Measurements from ENCODE around the gene MBNL2.
"Not testable (repeated sequence)": the region's sequence is repeated elsewhere in the genome, so short reads cannot be mapped to it uniquely, and the experiment has no call there.

The MBNL2 gene

DNA sequence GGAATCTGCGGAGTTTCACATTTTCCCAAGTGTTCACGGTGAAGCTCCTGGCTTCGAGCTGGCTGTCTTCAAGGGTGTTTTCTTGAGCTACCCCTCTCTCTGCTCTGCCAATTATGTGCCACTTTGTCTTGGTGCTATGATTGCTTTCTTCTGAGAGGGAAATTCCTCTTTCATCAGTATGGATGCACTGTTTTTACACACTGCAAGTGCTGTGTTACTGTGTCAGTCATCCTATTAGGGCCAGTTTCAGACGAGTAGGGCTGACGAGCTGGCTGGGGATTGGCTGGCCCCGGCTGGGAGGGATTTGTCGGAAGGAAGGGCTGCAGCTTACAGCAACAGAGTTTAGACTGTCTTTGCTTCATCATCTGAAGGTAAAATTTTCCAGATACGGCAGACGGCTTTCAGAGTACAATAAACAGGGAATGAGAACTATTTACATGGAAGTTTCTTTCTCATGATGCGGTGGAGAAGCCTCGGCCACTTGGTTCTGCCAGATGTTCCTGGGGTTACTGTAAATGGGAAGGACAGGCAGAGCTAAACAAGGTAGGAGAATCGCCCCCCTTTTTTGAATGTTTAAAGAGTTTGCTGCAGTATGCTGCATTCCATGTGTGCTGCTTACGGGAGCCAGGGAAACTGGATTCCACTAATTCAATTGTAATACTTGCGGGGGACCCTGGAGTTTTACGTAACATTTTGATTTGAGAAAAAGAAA is at the start of gene MBNL2:
Gene MBNL2, plus strand, starts transcription at position 345 of the 712 bp plus-strand sequence. CDS start 53,903 bp downstream, outside the sequence.
- peak; percentile 85 for DNase-seq

DNA sequence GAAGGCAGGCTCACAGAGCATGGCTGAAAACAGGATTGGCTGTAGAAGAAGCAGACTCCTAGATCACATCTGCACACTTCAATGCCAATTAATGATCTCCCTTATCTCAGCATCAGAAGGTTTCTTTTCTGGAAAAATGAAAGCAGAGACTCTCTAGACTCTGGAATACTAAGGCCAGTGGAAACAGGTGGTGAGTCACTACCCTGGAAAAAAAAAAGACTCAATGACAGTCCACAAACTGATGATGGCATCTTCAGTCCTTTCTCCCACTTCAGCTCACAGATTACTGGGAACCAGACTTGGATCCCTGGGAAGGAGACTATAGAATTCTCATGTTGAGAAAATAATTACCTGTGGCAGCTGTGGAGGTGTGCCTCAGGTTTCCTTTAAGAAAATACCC is 47.5 kb upstream of the MBNL2 start:
- DNase-seq: no peak

- DNase-seq: no peak
These were observed 47.1 kb upstream of the MBNL2 start for GRCh38 chr13:97175041-97175440.

DNA sequence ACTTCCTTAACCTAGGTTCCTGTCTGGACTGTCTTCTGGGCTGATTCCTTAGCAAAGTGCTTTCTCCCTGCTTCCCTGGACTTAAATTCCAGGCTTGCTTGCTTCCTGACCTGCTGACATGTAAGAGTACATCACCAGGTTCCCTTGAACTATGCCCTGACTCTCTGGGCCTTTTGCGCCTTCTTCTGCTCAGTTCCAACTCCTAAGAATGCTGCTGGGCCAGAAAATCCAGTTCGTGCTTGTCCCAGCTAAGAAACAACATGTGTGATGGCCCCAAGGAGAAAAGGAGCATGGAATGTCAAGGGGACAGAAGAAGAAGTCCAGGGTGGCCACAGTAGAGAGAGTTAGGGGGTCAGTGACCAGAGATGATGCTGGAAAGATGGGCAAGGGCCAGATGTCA is 42.6 kb upstream of the MBNL2 start:
- DNase-seq: no peak

DNA sequence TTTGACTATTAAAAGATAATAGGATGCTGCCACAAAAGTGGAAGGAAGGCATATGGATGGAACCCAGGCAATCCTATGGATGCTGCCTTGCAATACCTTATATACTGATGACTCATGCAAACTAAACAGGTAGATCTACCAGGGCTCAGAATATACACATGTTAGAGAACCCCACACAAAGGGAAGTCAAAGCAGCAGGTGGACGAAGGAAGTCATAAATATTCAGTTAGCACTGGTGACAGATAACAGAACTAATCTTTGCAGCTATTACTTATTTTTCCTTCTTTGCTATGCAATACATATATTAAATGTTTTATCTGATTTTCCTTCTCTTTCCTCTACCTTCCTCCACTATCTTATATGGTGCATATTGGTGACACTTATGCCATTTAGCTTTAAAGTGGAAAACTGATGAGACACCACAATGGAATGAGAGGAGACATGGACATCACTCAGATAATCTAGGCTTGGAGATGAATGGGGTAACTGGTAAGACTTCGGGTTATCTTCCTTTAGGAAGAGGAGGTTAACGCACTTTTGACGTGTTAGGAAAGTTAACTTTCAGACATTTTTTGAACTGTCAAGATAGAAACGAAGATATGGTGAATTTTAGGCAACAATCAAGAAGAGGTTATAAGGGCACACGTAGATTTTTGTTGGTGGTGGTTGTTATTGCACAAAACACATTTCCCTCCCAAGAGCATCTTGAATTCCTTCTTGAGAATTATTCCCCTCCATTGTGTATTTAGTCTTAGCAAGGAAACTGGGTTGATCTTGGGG is 39.8 kb upstream of the MBNL2 start:
- no peak for DNase-seq

DNA sequence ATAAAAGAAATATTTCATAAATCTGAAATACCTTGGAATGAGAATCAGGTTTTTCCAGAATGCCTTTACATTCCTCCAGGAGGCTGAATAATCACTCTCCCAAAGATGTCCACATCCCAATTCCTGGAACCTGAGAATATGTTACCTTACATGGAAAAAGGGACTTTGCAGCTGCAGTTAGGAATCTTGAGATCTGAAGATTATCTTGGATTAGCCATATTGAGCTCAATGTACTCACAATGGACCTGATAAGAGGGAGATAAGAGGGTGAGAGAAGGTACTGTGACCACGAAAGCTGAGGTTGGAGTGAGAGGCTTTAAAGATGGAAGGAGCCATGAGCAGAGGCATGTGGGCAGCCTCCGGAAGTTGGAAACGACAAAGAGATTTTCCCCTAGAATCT is 36.8 kb upstream of the MBNL2 start:
- no peak for DNase-seq

DNA sequence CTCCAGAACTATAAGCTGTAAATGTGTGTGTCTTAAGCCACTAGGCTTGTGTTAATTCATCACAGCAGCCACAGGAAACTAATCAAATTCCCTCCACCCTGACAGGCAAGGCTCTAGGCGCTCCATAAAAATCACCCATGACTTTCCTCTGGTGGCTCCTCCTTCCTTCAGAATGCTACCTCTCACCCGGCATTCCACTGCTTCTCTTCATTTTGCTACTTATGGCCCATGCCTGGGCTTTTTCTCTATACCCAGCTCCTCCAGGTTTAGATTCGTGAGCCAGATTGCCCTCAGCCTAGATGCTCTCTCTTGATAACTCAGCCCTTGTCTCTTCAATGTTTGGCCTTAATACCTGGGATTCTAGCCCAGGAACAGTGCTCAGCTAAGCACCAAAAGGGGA is 36.4 kb upstream of the MBNL2 start:
- DNase-seq: no peak

- DNase-seq: no peak
These were observed 33.9 kb upstream of the MBNL2 start for GRCh38 chr13:97188207-97188606.

DNA sequence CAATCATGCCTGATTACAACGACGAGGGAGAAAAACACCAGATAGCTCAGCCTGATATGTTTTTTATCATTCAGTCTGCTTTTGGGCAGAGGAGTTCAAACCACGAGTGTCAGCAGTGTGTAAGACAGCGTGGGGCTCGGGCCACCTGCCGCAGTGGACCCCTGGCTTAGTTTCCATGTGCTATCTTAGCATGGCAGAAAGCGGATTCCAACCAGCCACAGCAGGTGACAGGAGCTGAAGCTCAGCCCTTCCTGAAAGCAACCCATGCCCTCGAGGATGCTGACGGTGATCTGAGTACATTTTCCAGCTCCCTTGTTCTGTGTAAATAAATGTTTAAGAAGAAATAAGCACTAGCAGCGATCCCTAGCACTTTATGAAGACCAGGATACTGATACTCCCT is 32.2 kb upstream of the MBNL2 start:
- no peak for DNase-seq

- no peak for DNase-seq
These were observed 31.0 kb upstream of the MBNL2 start for GRCh38 chr13:97191142-97191541.

- peak; percentile 12 for DNase-seq
These were observed 30.5 kb upstream of the MBNL2 start for GRCh38 chr13:97191615-97192014.

DNA sequence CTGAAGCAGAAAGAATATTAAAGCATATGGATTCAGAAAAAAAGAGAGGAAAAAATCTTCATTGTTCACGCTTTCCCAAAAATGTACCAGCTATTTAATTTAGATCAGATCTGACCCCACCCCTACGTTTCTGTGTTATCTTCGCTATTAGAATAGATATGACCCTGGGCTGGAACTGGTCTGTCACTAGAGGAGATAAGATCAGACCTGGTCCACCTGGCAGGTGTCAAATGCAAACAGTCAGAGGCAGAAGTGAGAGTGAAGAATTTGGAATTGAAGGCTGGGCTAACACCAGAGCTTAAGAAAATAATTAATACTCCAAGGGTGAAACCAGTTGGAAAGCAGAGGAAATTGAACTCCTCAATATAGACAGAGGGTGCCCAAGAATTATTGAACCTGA is 30.0 kb upstream of the MBNL2 start:
- DNase-seq: no peak

- no peak for DNase-seq
These were observed 28.6 kb upstream of the MBNL2 start for GRCh38 chr13:97193577-97193976.

DNA sequence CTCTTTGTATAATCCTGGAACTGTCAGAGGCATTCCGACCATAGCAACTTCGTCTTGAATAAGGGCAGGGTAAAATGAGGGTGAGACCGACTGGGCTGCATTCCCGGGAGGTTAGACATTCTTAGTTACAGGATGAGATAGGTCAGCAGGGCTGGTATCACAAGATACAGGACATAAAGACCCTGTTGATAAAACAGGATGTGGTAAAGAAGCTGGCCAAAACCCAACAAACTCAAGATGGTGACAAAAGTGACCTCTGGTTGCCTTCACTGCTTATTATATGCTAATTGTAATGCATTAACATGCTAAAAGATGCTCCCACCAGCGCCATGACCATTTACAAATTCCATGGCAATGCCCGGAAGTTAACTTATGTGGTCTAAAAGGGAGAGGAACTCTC is 27.7 kb upstream of the MBNL2 start:
- no peak for DNase-seq

GRCh38 chr13:97196340-97196739 is 25.8 kb upstream of the MBNL2 start:
- no peak for DNase-seq

GRCh38 chr13:97198753-97199152 is 23.4 kb upstream of the MBNL2 start:
- no peak for DNase-seq

GRCh38 chr13:97199451-97199850 is 22.7 kb upstream of the MBNL2 start:
- DNase-seq: no peak

DNA sequence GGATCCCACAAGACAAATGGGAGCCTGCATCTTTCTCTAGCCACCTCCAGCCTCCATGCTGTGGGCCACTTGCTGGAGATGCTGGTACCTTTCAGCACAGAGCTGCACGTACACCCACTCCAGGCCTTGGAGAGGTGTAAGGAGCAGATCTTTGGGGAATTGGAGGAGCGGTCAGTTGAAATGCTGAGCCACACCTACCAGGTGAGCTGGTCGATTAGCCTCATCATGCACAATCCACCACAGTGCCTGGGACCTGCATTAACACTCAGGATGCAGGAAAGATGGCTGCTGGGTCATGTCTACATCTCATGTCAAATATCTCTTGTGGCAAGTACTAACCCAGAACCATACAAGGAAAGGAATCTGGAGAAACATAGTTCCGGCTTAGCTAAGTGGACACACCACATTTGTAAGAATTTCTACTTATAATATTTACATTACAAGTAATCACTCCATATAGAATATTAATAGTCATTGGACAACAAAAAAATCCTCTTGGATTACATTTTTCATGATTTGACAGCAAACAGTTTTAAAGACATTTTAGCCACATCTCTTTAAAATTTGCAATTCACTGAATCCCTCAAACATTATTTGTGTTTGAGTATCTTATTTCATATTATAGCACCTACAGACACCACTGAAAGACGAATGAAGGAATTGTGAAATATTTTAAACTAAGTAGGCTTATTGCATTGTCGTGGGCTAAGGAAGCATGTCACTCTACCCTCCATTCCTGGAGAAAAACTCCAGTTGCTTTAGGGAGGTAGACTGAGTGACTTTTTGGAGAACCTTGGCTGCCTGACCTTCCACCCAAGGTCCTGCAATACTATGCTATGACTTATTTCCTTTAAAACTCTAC is 21.8 kb upstream of the MBNL2 start:
- DNase-seq: no peak

DNA sequence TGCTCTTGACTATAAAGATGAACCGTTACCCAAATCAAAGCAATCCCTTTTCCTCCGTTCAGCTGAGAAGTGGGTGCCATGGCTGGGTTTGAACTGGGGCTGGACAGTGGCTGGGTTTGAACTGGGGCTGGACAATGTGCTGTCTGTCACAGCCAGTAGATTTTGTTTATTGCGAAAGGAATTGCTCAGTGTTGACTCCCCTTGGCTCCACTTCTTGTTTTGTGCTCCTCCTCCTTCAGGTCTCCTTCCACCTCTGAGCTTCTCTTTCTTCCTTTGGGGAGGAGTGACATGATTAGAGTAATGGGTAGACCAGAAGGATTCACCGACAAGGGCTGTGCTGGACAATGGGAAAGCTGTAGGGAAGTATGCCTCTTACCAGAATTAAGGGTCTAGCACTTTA is 19.4 kb upstream of the MBNL2 start:
- DNase-seq: no peak

DNA sequence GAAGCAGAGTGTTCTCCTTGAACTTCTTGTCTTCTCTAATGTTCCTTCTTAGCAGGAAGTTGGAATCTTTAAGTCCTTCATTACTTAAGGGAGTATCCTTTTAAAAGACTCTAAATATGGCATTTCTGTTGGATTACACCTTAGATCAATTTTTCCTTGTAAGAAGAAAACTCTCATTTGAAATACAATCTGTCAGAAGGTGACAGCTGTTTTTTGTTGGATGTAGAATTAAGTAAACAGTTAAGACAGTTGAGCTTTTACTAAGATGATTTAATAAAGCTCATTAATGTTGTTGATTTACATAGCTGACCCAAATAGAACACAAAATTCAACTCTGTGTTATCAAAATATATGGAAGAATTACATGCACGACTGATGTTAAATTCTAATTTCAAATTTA is 16.7 kb upstream of the MBNL2 start:
- no peak for DNase-seq

DNA sequence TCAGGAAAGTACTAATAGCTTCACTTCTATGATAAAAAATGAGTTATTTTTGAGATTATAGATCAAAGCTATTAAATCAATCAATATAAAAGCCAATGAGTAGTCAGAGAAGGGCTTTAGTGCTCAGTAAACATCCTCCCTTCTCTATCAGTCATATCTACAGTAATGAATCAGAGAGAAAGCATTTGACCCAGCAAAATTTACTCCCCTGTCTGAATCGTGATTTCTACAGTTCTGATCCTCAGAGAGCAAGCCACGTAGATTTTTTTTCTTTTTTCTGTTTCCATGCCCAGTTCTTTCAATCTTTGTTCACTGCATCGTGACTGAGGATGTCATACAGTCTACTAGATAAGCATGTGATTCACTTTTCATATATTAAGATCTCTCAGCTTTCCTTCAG is 16.2 kb upstream of the MBNL2 start:
- no peak for DNase-seq

- DNase-seq: not testable (repeated sequence)
These were observed 14.9 kb upstream of the MBNL2 start for GRCh38 chr13:97207252-97207651.

DNA sequence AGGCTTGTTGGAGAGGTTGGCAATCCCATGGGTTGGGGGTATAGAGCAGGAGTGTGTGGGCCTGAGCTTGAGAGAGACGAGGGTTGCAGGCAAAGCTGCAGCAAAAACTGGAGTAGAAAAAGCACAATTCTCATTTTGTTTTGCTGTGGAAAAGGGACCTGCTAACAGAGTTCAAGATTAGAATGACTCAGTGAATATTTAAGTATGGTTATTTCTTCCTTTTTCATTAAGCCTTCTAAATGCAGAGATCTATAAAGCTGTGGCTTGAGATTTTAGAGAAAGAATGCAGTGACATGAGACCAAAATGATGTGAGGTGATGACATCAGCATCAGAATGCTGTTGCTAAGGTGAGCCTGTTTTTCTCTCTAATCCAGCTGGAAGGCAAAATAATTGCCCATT is 10.8 kb upstream of the MBNL2 start:
- no peak for DNase-seq

GRCh38 chr13:97212004-97212403 is 10.1 kb upstream of the MBNL2 start:
- DNase-seq: no peak

Measured in CD4-positive, alpha-beta T cell treated with Interleukin-17A for 4 hours (primary cell).